Ecto neural progenitor cell (in vitro differentiated cells): ENCODE measurements around the gene CPSF3.

Experiments used
- DNase-seq: peaks from one replicate; pipeline ENCODE4 v3.0.0-alpha.2; 2018; ENCODE audit warnings: low spot score

Gene CPSF3

GRCh38 chr2:9518163-9518562, 94.7 kb downstream of the CPSF3 start:
- no peak for DNase-seq

GRCh38 chr2:9518780-9519179, 95.3 kb downstream of the CPSF3 start:
- DNase-seq = no peak

- DNase-seq = no peak
These were observed 95.8 kb downstream of the CPSF3 start for GRCh38 chr2:9519250-9519649.
